Calu3 (cell line): ENCODE data around the gene TTR. TPM values are rescaled to one million over a fixed set of nuclear protein-coding genes. Genes with fewer than 3 reads are reported as not detected.

Experiments used
- BruUV-seq: library from RNA; stranded (reverse); fragments of 400-500 nt; replicated peaks from 2 replicates; lab custom pipeline; 2021; lab: Mats Ljungman, UMichigan
- CTCF ChIA-PET: fragments of 300-600 bp; sonication (Branson Sonifier 250); formaldehyde crosslinking; loops from one replicate; lab custom pipeline; 2022; ENCODE audit warnings: antibody characterized with exemption; lab: Charles Lee
- DNase-seq: peaks from one replicate; pipeline ENCODE4 v3.0.0; 2022
- H3K27ac Mint-ChIP-seq: one replicate; pipeline ENCODE4 v1.8.0; 2022; ENCODE audit warnings: mixed read lengths; ENCODE audit not compliant: unreplicated experiment
- H3K27me3 Mint-ChIP-seq: one replicate; pipeline ENCODE4 v1.8.0; 2022; ENCODE audit warnings: mixed read lengths; ENCODE audit not compliant: unreplicated experiment
- H3K36me3 Mint-ChIP-seq: one replicate; pipeline ENCODE4 v1.8.0; 2022; ENCODE audit warnings: mild to moderate bottlenecking, moderate library complexity, mixed read lengths; ENCODE audit not compliant: insufficient read depth, unreplicated experiment
- H3K4me1 Mint-ChIP-seq: one replicate; pipeline ENCODE4 v1.8.0; 2022; ENCODE audit warnings: mild to moderate bottlenecking, low read depth, mixed read lengths; ENCODE audit not compliant: unreplicated experiment
- H3K4me3 Mint-ChIP-seq: one replicate; pipeline ENCODE4 v1.8.0; 2022; ENCODE audit warnings: mild to moderate bottlenecking, low read depth, moderate library complexity, mixed read lengths; ENCODE audit not compliant: unreplicated experiment
- H3K9me3 Mint-ChIP-seq: one replicate; pipeline ENCODE4 v1.8.0; 2022; ENCODE audit warnings: low read depth, mixed read lengths; ENCODE audit not compliant: unreplicated experiment
- intact Hi-C: fragments of 100-400 bp; cut with micrococcal nuclease; formaldehyde crosslinking; loops from one replicate; pipeline ENCODE4 v1.10.0; 2022; ENCODE audit not compliant: unreplicated experiment
- total RNA-seq: library from RNA; stranded (reverse); gene quantifications from 2 replicates; pipeline ENCODE4 v1.2.3, GENCODE V29; 2022
- TF ChIP-seq, protein P1 (sequence below): fragments of 200-600 bp; IDR thresholded peaks from one replicate; pipeline ENCODE4 v1.8.0; 2022; ENCODE audit warnings: antibody characterized with exemption; ENCODE audit not compliant: unreplicated experiment

Gene TTR
- total RNA-seq, 1 experiment from 2014 or later, result 0.87 TPM

DNA sequence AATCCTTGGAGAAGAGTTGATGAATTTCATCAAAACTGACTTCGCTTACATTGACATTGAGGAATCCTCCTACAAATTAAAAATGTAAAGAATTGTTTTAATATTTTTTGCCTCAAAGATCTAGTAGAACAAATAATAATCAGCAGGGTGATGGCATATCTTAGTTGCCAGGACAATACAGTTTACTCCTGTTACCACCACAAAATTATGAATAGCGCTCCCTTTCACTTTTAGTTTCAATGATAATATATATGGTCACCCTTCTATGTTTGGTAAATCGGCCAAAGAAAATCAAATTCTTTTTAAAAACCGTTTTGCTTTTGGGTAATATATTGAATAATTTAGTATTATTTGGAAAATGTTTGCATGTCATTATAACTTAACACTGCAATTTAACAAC lies 53.7 kb downstream of the TTR start:
- H3K9me3 Mint-ChIP-seq, result no peaks in the 10 kb centered on the region
- no peaks in the 10 kb centered on the region for H3K36me3 Mint-ChIP-seq
- no peaks in the 10 kb centered on the region for H3K4me1 Mint-ChIP-seq
- intact Hi-C loops, result no loop called here
- no peak overlapping the region for H3K4me3 Mint-ChIP-seq
- TF ChIP-seq, protein P1, sequence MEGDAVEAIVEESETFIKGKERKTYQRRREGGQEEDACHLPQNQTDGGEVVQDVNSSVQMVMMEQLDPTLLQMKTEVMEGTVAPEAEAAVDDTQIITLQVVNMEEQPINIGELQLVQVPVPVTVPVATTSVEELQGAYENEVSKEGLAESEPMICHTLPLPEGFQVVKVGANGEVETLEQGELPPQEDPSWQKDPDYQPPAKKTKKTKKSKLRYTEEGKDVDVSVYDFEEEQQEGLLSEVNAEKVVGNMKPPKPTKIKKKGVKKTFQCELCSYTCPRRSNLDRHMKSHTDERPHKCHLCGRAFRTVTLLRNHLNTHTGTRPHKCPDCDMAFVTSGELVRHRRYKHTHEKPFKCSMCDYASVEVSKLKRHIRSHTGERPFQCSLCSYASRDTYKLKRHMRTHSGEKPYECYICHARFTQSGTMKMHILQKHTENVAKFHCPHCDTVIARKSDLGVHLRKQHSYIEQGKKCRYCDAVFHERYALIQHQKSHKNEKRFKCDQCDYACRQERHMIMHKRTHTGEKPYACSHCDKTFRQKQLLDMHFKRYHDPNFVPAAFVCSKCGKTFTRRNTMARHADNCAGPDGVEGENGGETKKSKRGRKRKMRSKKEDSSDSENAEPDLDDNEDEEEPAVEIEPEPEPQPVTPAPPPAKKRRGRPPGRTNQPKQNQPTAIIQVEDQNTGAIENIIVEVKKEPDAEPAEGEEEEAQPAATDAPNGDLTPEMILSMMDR, result no peak
- no peak for DNase-seq
- BruUV-seq, result no TSS peak
- no peak overlapping the region for H3K27ac Mint-ChIP-seq
- H3K27me3 Mint-ChIP-seq, result no peaks in the 10 kb centered on the region
- CTCF ChIA-PET, result no interaction called here

DNA sequence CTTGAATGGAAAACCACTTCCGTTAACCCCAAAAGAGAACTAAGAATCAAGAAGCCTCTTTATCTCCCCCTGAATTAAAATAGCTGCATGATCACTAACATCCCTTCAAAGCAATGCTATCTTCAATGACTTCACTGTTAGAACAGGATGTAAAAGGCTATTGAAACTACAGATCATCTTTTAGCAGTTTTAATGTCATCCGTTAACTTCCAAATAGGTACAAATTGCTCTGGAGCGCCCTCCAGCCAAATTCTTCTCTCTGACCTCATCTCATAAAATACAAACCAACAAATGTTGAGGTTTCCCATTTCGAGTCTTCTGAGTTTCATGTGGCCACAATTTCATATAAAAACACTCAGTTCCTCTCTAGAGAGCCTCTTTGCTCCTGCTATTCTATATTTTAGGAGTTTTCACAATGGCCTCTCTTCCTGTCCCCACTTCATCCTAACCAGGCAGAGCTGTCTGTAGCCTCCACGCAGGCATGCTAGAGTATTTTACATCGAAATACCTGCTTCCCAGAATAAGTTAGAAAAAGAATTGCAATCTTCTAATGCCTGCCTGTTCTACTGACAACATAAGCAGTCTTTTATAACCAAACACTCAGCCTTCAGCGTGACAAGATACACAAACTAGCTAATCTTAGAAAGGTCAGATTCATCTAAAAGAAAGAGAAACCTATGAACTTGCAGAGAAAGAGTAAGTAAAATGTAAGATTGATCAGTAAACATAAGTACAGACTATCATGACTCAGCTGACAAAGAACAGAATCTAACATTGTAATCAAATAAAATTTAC lies 54.9 kb downstream of the TTR start:
- H3K36me3 Mint-ChIP-seq, result no peaks in the 10 kb centered on the region
- no peak overlapping the region for H3K27ac Mint-ChIP-seq
- CTCF ChIA-PET, result no interaction called here
- no peak overlapping the region for H3K4me3 Mint-ChIP-seq
- H3K9me3 Mint-ChIP-seq, result no peaks in the 10 kb centered on the region
- TF ChIP-seq, protein P1, result no peak
- BruUV-seq, result no TSS peak
- intact Hi-C loops, result no loop called here
- H3K27me3 Mint-ChIP-seq, result no peaks in the 10 kb centered on the region
- no peaks in the 10 kb centered on the region for H3K4me1 Mint-ChIP-seq
- DNase-seq, result no peak

DNA sequence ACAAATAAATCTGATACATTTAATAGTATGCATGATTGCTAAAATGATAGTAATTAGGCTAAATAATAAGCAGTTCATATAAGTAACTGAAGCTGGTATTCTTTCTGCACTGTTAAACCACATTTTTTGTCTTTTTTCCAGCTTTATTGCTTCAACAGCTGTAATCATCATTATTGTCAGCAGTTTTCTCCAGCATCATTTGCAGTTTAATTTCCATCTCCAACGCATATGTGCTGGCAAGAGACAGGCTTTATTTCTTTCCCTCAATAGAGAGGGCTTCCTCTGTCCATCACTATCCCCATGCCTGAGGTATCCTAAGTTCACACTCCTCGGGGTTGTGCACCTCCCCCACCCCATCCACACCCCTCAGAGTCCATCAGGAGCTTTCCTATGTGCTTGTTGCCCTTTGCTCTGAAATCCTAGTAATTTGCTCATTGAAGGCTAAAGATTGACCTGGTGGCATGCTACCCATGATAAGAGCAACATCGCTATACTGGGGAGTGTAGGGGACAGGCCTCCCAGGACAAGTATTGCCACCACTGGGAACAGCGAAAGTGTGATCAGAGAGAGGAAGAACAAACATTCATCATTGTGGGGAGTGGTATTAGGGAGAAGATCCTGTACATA lies 55.6 kb downstream of the TTR start:
- H3K27me3 Mint-ChIP-seq, result no peaks in the 10 kb centered on the region
- TF ChIP-seq, protein P1, result no peak
- no peaks in the 10 kb centered on the region for H3K4me1 Mint-ChIP-seq
- H3K27ac Mint-ChIP-seq, result no peak overlapping the region
- H3K9me3 Mint-ChIP-seq, result no peaks in the 10 kb centered on the region
- intact Hi-C loops, result no loop called here
- CTCF ChIA-PET, result no interaction called here
- H3K4me3 Mint-ChIP-seq, result no peak overlapping the region
- no peaks in the 10 kb centered on the region for H3K36me3 Mint-ChIP-seq
- BruUV-seq, result no TSS peak
- no peak for DNase-seq

Other genes starting within 250 kb of the TTR start
- gene DSG4, start 215.1 kb upstream of the TTR start, total RNA-seq, result not detected in 2 replicates
- gene DSG3, start 144.1 kb upstream of the TTR start, total RNA-seq, result 1.2 and 1.8 TPM in 2 replicates
- gene DSG2, start 93.7 kb upstream of the TTR start, total RNA-seq, result 194 and 196 TPM in 2 replicates
- gene B4GALT6, start 92.7 kb downstream of the TTR start, total RNA-seq, result 11.1 and 22.0 TPM in 2 replicates
- gene SLC25A52, start 169.0 kb downstream of the TTR start, total RNA-seq, result not detected in 2 replicates